ENCODE measurements around the gene CP. TPM values are rescaled to one million over a fixed set of nuclear protein-coding genes. Genes with fewer than 3 reads are reported as not detected.

CP gene
- total and polyA plus RNA-seq, 9 of the 15 experiments (the other 6 are each of a cell fraction or from before 2014, with no cell fraction given), result 0.30 to 0.75 TPM; not detected in 7

DNA sequence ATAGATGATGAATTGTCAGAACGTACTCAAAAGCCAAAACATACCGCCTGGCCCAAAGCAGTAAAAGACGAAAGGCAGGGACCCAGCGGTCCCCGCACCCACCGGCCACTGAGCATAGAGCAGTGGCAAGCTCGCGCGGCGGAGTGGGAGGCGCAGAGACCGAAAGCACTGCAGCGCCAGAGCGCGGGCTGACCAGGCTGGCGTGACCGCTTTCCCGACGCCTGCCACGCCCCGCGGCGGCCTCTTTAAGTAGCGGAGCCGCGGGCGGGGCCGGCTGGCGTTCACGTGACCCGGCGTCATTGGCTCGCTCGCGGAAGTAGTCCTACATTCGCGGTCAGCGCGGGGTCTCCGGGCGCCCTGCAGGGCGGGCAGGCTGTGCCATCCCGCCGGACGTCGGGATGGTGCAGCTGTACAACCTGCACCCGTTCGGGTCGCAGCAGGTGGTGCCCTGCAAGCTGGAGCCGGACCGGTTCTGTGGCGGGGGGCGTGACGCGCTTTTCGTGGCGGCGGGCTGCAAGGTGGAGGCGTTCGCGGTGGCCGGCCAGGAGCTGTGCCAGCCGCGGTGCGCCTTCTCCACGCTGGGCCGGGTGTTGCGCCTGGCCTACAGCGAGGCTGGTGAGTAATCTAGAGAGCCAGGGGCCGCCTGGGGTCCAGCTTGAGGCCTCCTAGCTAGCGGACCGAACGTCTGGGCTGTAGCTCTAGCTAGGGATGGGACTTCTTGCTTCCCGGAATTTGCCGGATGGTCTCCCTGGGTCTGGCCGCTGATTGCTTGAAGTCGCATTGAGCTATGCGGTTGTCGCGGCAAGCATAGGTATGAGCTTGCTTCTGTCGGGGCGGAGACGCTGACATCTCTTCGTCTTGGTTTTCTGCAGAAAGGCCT lies 92.1 kb downstream of the CP start, which contains the start of gene HPS3 (continued):
- TF ChIP-seq, protein P1, sequence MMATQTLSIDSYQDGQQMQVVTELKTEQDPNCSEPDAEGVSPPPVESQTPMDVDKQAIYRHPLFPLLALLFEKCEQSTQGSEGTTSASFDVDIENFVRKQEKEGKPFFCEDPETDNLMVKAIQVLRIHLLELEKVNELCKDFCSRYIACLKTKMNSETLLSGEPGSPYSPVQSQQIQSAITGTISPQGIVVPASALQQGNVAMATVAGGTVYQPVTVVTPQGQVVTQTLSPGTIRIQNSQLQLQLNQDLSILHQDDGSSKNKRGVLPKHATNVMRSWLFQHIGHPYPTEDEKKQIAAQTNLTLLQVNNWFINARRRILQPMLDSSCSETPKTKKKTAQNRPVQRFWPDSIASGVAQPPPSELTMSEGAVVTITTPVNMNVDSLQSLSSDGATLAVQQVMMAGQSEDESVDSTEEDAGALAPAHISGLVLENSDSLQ (IDR thresholded peaks at IDR 0.05), result no peak
- TF ChIP-seq MXI1 (IDR thresholded peaks at IDR 0.05; ENCODE audit: low read depth, low read length) (no peak), IFI16 (CRISPR knock-in tag; IDR thresholded peaks at IDR 0.05) (no peak), TAL1 (IDR thresholded peaks at IDR 0.05) (no peak), SAFB2 (IDR thresholded peaks at IDR 0.05; ENCODE audit: borderline replicate concordance, low read depth, low read length, severe bottlenecking) (no peak), TCFL5 (CRISPR knock-in tag; conservative IDR thresholded peaks at IDR 0.05) (no peak), CBX5 (IDR thresholded peaks at IDR 0.05; ENCODE audit: borderline replicate concordance, low read depth) (no peak), BDP1 (IDR thresholded peaks at IDR 0.05; ENCODE audit: insufficient read depth, insufficient read length) (no peak), EHMT2 (IDR thresholded peaks at IDR 0.05) (no peak), HCFC1 (IDR thresholded peaks at IDR 0.05; ENCODE audit: low read depth, low read length) (no peak; the same call in 1 of the 2 replicates), HNRNPL (IDR thresholded peaks at IDR 0.05; ENCODE audit: low read depth, low read length) (0 out of 2 replicates have a peak, but pooled peaks have one; percentile 65)
- TF ChIP-seq, protein P2, sequence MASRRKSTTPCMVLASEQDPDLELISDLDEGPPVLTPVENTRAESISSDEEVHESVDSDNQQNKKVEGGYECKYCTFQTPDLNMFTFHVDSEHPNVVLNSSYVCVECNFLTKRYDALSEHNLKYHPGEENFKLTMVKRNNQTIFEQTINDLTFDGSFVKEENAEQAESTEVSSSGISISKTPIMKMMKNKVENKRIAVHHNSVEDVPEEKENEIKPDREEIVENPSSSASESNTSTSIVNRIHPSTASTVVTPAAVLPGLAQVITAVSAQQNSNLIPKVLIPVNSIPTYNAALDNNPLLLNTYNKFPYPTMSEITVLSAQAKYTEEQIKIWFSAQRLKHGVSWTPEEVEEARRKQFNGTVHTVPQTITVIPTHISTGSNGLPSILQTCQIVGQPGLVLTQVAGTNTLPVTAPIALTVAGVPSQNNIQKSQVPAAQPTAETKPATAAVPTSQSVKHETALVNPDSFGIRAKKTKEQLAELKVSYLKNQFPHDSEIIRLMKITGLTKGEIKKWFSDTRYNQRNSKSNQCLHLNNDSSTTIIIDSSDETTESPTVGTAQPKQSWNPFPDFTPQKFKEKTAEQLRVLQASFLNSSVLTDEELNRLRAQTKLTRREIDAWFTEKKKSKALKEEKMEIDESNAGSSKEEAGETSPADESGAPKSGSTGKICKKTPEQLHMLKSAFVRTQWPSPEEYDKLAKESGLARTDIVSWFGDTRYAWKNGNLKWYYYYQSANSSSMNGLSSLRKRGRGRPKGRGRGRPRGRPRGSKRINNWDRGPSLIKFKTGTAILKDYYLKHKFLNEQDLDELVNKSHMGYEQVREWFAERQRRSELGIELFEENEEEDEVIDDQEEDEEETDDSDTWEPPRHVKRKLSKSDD (conservative IDR thresholded peaks at IDR 0.05; ENCODE audit: low read length), result no peak
- TF ChIP-seq, protein P3, sequence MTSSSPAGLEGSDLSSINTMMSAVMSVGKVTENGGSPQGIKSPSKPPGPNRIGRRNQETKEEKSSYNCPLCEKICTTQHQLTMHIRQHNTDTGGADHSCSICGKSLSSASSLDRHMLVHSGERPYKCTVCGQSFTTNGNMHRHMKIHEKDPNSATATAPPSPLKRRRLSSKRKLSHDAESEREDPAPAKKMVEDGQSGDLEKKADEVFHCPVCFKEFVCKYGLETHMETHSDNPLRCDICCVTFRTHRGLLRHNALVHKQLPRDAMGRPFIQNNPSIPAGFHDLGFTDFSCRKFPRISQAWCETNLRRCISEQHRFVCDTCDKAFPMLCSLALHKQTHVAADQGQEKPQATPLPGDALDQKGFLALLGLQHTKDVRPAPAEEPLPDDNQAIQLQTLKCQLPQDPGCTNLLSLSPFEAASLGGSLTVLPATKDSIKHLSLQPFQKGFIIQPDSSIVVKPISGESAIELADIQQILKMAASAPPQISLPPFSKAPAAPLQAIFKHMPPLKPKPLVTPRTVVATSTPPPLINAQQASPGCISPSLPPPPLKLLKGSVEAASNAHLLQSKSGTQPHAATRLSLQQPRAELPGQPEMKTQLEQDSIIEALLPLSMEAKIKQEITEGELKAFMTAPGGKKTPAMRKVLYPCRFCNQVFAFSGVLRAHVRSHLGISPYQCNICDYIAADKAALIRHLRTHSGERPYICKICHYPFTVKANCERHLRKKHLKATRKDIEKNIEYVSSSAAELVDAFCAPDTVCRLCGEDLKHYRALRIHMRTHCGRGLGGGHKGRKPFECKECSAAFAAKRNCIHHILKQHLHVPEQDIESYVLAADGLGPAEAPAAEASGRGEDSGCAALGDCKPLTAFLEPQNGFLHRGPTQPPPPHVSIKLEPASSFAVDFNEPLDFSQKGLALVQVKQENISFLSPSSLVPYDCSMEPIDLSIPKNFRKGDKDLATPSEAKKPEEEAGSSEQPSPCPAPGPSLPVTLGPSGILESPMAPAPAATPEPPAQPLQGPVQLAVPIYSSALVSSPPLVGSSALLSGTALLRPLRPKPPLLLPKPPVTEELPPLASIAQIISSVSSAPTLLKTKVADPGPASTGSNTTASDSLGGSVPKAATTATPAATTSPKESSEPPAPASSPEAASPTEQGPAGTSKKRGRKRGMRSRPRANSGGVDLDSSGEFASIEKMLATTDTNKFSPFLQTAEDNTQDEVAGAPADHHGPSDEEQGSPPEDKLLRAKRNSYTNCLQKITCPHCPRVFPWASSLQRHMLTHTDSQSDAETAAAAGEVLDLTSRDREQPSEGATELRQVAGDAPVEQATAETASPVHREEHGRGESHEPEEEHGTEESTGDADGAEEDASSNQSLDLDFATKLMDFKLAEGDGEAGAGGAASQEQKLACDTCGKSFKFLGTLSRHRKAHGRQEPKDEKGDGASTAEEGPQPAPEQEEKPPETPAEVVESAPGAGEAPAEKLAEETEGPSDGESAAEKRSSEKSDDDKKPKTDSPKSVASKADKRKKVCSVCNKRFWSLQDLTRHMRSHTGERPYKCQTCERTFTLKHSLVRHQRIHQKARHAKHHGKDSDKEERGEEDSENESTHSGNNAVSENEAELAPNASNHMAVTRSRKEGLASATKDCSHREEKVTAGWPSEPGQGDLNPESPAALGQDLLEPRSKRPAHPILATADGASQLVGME (CRISPR knock-in tag; IDR thresholded peaks at IDR 0.05), result peak; percentile 53; the same call in 1 of the 2 replicates
- TF ChIP-seq, protein P4, sequence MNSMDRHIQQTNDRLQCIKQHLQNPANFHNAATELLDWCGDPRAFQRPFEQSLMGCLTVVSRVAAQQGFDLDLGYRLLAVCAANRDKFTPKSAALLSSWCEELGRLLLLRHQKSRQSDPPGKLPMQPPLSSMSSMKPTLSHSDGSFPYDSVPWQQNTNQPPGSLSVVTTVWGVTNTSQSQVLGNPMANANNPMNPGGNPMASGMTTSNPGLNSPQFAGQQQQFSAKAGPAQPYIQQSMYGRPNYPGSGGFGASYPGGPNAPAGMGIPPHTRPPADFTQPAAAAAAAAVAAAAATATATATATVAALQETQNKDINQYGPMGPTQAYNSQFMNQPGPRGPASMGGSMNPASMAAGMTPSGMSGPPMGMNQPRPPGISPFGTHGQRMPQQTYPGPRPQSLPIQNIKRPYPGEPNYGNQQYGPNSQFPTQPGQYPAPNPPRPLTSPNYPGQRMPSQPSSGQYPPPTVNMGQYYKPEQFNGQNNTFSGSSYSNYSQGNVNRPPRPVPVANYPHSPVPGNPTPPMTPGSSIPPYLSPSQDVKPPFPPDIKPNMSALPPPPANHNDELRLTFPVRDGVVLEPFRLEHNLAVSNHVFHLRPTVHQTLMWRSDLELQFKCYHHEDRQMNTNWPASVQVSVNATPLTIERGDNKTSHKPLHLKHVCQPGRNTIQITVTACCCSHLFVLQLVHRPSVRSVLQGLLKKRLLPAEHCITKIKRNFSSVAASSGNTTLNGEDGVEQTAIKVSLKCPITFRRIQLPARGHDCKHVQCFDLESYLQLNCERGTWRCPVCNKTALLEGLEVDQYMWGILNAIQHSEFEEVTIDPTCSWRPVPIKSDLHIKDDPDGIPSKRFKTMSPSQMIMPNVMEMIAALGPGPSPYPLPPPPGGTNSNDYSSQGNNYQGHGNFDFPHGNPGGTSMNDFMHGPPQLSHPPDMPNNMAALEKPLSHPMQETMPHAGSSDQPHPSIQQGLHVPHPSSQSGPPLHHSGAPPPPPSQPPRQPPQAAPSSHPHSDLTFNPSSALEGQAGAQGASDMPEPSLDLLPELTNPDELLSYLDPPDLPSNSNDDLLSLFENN (IDR thresholded peaks at IDR 0.05; ENCODE audit: low read depth in 2 of 2, low read length in 2 of 2), result no peak
